GM18511 (cell line): ENCODE results near the gene LRRC17.
"Not testable (repeated sequence)": the region's sequence is repeated elsewhere in the genome, so short reads cannot be mapped to it uniquely, and the experiment has no call there.

Experiments
- ATAC-seq: cut with Tn5 transposase; IDR thresholded peaks from one replicate; pipeline ENCODE4 v1.9.1; 2021; ENCODE audit warnings: mild to moderate bottlenecking, moderate library complexity; ENCODE audit not compliant: unreplicated experiment

LRRC17 gene

GRCh38 chr7:102896585-102896984 is 16.2 kb upstream of the LRRC17 start:
- ATAC-seq: no peak

GRCh38 chr7:102897211-102897631 is 15.6 kb upstream of the LRRC17 start:
- ATAC-seq: no peak

GRCh38 chr7:102897856-102898531 is 14.8 kb upstream of the LRRC17 start:
- no peak for ATAC-seq

GRCh38 chr7:102898532-102898859 is 14.3 kb upstream of the LRRC17 start:
- no peak for ATAC-seq

GRCh38 chr7:102902052-102902451 is 10.7 kb upstream of the LRRC17 start:
- ATAC-seq: not testable (repeated sequence)

- not testable (repeated sequence) for ATAC-seq
Observed at GRCh38 chr7:102903576-102903975, 9.2 kb upstream of the LRRC17 start.

GRCh38 chr7:102908676-102909075 is 4.1 kb upstream of the LRRC17 start:
- no peak for ATAC-seq

- no peak for ATAC-seq
Observed at GRCh38 chr7:102913826-102914225, 1.0 kb downstream of the LRRC17 start.

- ATAC-seq: no peak
Observed at GRCh38 chr7:102914585-102914984, 1.8 kb downstream of the LRRC17 start.

GRCh38 chr7:102916426-102916825 is 3.6 kb downstream of the LRRC17 start:
- no peak for ATAC-seq

GRCh38 chr7:102916881-102917280 is 4.1 kb downstream of the LRRC17 start:
- no peak for ATAC-seq

- no peak for ATAC-seq
Observed at GRCh38 chr7:102917436-102918353, 4.9 kb downstream of the LRRC17 start.

GRCh38 chr7:102918845-102919244 is 6.0 kb downstream of the LRRC17 start:
- no peak for ATAC-seq

GRCh38 chr7:102925976-102926782 is 13.4 kb downstream of the LRRC17 start:
- no peak for ATAC-seq

GRCh38 chr7:102926783-102927140 is 14.0 kb downstream of the LRRC17 start:
- no peak for ATAC-seq

GRCh38 chr7:102927312-102927933 is 14.6 kb downstream of the LRRC17 start:
- ATAC-seq: no peak

GRCh38 chr7:102931757-102932156 is 19.0 kb downstream of the LRRC17 start:
- ATAC-seq: no peak

GRCh38 chr7:102933763-102934162 is 21.0 kb downstream of the LRRC17 start:
- ATAC-seq: no peak

- no peak for ATAC-seq
Observed at GRCh38 chr7:102934239-102934638, 21.4 kb downstream of the LRRC17 start.

- no peak for ATAC-seq
Observed at GRCh38 chr7:102934701-102935100, 21.9 kb downstream of the LRRC17 start.
